Testis (tissue), 2 donors: ENCODE measurements around the gene PGM1.

Source experiments
- CTCF ChIP-seq, 3 experiments: fragments of 450-650 bp in 2 of 3; fragments of 200-600 bp in 1 of 3; sonication (generic) in 1 of 3; IDR thresholded peaks; one replicate each; pipeline ENCODE4 v1.5.1; 2016 to 2019; ENCODE audit warnings: antibody characterized with exemption in 3 of 3, mild to moderate bottlenecking in 2 of 3, moderate library complexity in 1 of 3
- POLR2A ChIP-seq: fragments of 450-650 bp; IDR thresholded peaks from one replicate; pipeline ENCODE4 v1.6.1; 2017; ENCODE audit warnings: antibody characterized with exemption, mild to moderate bottlenecking, moderate library complexity

GRCh38 chr1:63674865-63675419, 81.7 kb downstream of the PGM1 start:
- no peak for TF ChIP-seq POLR2A
- no peak for TF ChIP-seq CTCF (IDR thresholded peaks at IDR 0.05)
